ENCODE results near the gene LIF. TPM values are rescaled to one million over a fixed set of nuclear protein-coding genes. Genes with fewer than 3 reads are reported as not detected.
A peak's percentile ranks its signal among the peaks of the same experiment; 100 is the strongest.

The LIF gene
- polyA plus RNA-seq, 1 of the 3 experiments (the other 2 are of a cell fraction) = 24.6 TPM

GRCh38 chr22:30244641-30245040 lies 1.9 kb downstream of the LIF start:
- POLR2A ChIA-PET = no interaction called here
- peak overlapping the region; percentile 96; the same call in 1 of the 2 replicates for H3K4me2 ChIP-seq

DNA sequence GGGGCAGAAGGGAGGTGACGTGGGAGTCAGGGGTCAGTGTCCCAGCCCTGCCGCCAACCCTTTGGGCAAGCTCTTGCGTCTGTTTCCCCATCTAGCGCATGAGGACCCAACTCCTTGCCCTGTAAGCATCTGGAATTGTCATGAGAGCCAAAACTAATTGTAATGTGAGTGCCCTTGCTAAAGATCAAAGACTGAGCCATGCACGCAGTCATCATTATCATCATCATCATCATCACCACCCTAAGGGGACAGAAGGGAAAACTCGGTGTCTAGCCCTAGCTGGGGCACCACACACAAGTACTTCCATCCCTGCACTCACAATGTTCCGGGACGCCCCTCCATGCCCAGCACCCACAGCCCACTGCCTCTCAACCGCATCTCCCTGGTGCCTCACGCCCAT lies 2.5 kb downstream of the LIF start:
- peaks cover 7 to 15% of the 10 kb centered on the region in 2 experiments; a peak in 3 of 4 replicates for H3K4me1 ChIP-seq (ENCODE audit: control insufficient read depth in 1 of 2, insufficient read depth in 2 of 2, low read depth in 1 of 2, low read length in 1 of 2)
- no peak overlapping the region for H3K27ac ChIP-seq (ENCODE audit: low read depth in 2 of 2, low read length in 1 of 2)
- POLR2A ChIA-PET = interaction anchor here (0.6 kb wide), 1 partner anchor 498 kb away, joined by 3 read pairs; no protein-coding TSS in a partner anchor
- TF ChIP-seq TAF1 (IDR thresholded peaks at IDR 0.05; ENCODE audit: borderline replicate concordance, low read depth, low read length) (no peak), GATA2 (CRISPR knock-in tag; IDR thresholded peaks at IDR 0.05) (no peak), POLR2AphosphoS5 (IDR thresholded peaks at IDR 0.05; ENCODE audit: low read depth, low read length) (no peak), FOXM1 (IDR thresholded peaks at IDR 0.05; ENCODE audit: low read depth) (no peak), YY1 (IDR thresholded peaks at IDR 0.05; ENCODE audit: low read depth) (no peak), RXRA (IDR thresholded peaks at IDR 0.05; ENCODE audit: borderline replicate concordance, low read depth) (no peak), TCF12 (IDR thresholded peaks at IDR 0.05) (no peak), EP300 (IDR thresholded peaks at IDR 0.05; ENCODE audit: borderline replicate concordance in 1 of 2, low read depth in 1 of 2, low read length in 1 of 2) (no peak), FOSL2 (IDR thresholded peaks at IDR 0.05; ENCODE audit: borderline replicate concordance, low read depth) (no peak), TEAD4 (IDR thresholded peaks at IDR 0.05; ENCODE audit: borderline replicate concordance, insufficient read depth) (no peak), RAD21 (IDR thresholded peaks at IDR 0.05; ENCODE audit: low read length) (no peak), MEF2A (IDR thresholded peaks at IDR 0.05; ENCODE audit: borderline replicate concordance, low read depth) (no peak)
- TF ChIP-seq, protein P1, sequence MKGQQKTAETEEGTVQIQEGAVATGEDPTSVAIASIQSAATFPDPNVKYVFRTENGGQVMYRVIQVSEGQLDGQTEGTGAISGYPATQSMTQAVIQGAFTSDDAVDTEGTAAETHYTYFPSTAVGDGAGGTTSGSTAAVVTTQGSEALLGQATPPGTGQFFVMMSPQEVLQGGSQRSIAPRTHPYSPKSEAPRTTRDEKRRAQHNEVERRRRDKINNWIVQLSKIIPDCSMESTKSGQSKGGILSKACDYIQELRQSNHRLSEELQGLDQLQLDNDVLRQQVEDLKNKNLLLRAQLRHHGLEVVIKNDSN (IDR thresholded peaks at IDR 0.05; ENCODE audit: borderline replicate concordance, low read depth) = no peak

More at GRCh38 chr22:30244641-30245040, 1.9 kb downstream of the LIF start:
- no peak for DNase-seq
- H2AFZ ChIP-seq (ENCODE audit: low read depth) = no peak overlapping the region
- H3K4me1 ChIP-seq (ENCODE audit: control insufficient read depth in 1 of 2, insufficient read depth in 2 of 2, low read depth in 1 of 2, low read length in 1 of 2) = peaks cover 7 to 15% of the 10 kb centered on the region in 2 experiments; a peak in 3 of 4 replicates
- no peaks in the 10 kb centered on the region for H3F3A ChIP-seq (replicated peaks; ENCODE audit: insufficient read depth)
- peaks cover 15% of the 10 kb centered on the region; the same call in 1 of the 2 replicates for H3K79me2 ChIP-seq (ENCODE audit: insufficient read depth)
- 100% methylated on average over 3 of the region's 5 CpGs for WGBS (ENCODE audit: low lambda C conversion rate)
- no peak overlapping the region; a peak in 1 of 4 replicates for H3K4me3 ChIP-seq (ENCODE audit: low read depth in 2 of 2, low read length in 1 of 2)
- no peak overlapping the region for H3K27ac ChIP-seq (ENCODE audit: low read depth in 2 of 2, low read length in 1 of 2)
- no peaks in the 10 kb centered on the region for H4K20me1 ChIP-seq (ENCODE audit: insufficient read depth)
- no peaks in the 10 kb centered on the region for H3K9me3 ChIP-seq
- CTCF ChIA-PET = interaction anchor here (1.0 to 2.3 kb wide), 3 partner anchors 11 to 136 kb away, joined by 3 to 8 read pairs (median 7); no protein-coding TSS in a partner anchor
- H3K36me3 ChIP-seq (replicated peaks in 1 of 2; ENCODE audit: control insufficient read depth in 1 of 2, insufficient read depth in 2 of 2, low read length in 1 of 2) = peaks cover 0 to 4% of the 10 kb centered on the region in 2 experiments
- no peaks in the 10 kb centered on the region for H3K27me3 ChIP-seq (ENCODE audit: insufficient read depth)
- H3K9me2 ChIP-seq = no peaks in the 10 kb centered on the region
- H3K9ac ChIP-seq = no peak overlapping the region; the same call in 1 of the 2 replicates
- TF ChIP-seq, protein P2, sequence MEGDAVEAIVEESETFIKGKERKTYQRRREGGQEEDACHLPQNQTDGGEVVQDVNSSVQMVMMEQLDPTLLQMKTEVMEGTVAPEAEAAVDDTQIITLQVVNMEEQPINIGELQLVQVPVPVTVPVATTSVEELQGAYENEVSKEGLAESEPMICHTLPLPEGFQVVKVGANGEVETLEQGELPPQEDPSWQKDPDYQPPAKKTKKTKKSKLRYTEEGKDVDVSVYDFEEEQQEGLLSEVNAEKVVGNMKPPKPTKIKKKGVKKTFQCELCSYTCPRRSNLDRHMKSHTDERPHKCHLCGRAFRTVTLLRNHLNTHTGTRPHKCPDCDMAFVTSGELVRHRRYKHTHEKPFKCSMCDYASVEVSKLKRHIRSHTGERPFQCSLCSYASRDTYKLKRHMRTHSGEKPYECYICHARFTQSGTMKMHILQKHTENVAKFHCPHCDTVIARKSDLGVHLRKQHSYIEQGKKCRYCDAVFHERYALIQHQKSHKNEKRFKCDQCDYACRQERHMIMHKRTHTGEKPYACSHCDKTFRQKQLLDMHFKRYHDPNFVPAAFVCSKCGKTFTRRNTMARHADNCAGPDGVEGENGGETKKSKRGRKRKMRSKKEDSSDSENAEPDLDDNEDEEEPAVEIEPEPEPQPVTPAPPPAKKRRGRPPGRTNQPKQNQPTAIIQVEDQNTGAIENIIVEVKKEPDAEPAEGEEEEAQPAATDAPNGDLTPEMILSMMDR (IDR thresholded peaks at IDR 0.05) = no peak
- no peak for TF ChIP-seq SMC3 (IDR thresholded peaks at IDR 0.05; ENCODE audit: low read depth, low read length)
- no peak for TF ChIP-seq TCF12 (IDR thresholded peaks at IDR 0.05)
- TF ChIP-seq CHD2 (IDR thresholded peaks at IDR 0.05; ENCODE audit: low read length, partially characterized antibody) = no peak
- no peak for TF ChIP-seq FOXM1 (IDR thresholded peaks at IDR 0.05; ENCODE audit: low read depth)
- TF ChIP-seq GABPA (IDR thresholded peaks at IDR 0.05; ENCODE audit: low read depth) = no peak
- no peak for TF ChIP-seq YY1 (IDR thresholded peaks at IDR 0.05; ENCODE audit: low read depth)
- TF ChIP-seq GATA2 (CRISPR knock-in tag; IDR thresholded peaks at IDR 0.05) = no peak
- TF ChIP-seq, protein P3, sequence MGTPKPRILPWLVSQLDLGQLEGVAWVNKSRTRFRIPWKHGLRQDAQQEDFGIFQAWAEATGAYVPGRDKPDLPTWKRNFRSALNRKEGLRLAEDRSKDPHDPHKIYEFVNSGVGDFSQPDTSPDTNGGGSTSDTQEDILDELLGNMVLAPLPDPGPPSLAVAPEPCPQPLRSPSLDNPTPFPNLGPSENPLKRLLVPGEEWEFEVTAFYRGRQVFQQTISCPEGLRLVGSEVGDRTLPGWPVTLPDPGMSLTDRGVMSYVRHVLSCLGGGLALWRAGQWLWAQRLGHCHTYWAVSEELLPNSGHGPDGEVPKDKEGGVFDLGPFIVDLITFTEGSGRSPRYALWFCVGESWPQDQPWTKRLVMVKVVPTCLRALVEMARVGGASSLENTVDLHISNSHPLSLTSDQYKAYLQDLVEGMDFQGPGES (IDR thresholded peaks at IDR 0.05; ENCODE audit: low read depth, low read length) = no peak
- TF ChIP-seq FOXJ3 (CRISPR knock-in tag; IDR thresholded peaks at IDR 0.05) = no peak
- no peak for TF ChIP-seq NRF1 (IDR thresholded peaks at IDR 0.05; ENCODE audit: low read depth, low read length)
- TF ChIP-seq, protein P4, sequence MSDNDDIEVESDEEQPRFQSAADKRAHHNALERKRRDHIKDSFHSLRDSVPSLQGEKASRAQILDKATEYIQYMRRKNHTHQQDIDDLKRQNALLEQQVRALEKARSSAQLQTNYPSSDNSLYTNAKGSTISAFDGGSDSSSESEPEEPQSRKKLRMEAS (IDR thresholded peaks at IDR 0.05; ENCODE audit: low read depth) = no peak
- TF ChIP-seq JUND (IDR thresholded peaks at IDR 0.05) = no peak
- TF ChIP-seq SIN3A (IDR thresholded peaks at IDR 0.05; ENCODE audit: borderline replicate concordance, low read depth, low read length) = no peak

More for the DNA sequence above, 2.5 kb downstream of the LIF start:
- Histone ChIP-seq H3K9me3 (no peaks in the 10 kb centered on the region), H4K20me1 (ENCODE audit: insufficient read depth) (no peaks in the 10 kb centered on the region), H3K27me3 (ENCODE audit: insufficient read depth) (no peaks in the 10 kb centered on the region), H3K36me3 (replicated peaks in 1 of 2; ENCODE audit: control insufficient read depth in 1 of 2, insufficient read depth in 2 of 2, low read length in 1 of 2) (peaks cover 0 to 4% of the 10 kb centered on the region in 2 experiments), H3K9me2 (no peaks in the 10 kb centered on the region), H3K4me2 (peak overlapping the region; percentile 96; the same call in 1 of the 2 replicates), H3F3A (replicated peaks; ENCODE audit: insufficient read depth) (no peaks in the 10 kb centered on the region), H2AFZ (ENCODE audit: low read depth) (no peak overlapping the region), H3K9ac (no peak overlapping the region), H3K4me3 (ENCODE audit: low read depth in 2 of 2, low read length in 1 of 2) (no peak overlapping the region), H3K79me2 (ENCODE audit: insufficient read depth) (peaks cover 15% of the 10 kb centered on the region; the same call in 1 of the 2 replicates)
- CTCF ChIA-PET = interaction anchor here (0.8 to 2.3 kb wide), 4 partner anchors 11 to 135 kb away, joined by 3 to 8 read pairs (median 5); no protein-coding TSS in a partner anchor
- 98% methylated on average over 9 of the region's 10 CpGs for WGBS (ENCODE audit: low lambda C conversion rate)
- no peak for DNase-seq

Measured in SK-N-SH (cell line).